Smooth muscle cell (in vitro differentiated cells): ENCODE data around the gene SLC7A5. TPM values are rescaled to one million over a fixed set of nuclear protein-coding genes. Genes with fewer than 3 reads are reported as not detected.

Source experiments
- DNase-seq: peaks from one replicate; lab custom pipeline; 2025; ENCODE audit not compliant: unreplicated experiment; lab: John Stamatoyannopoulos, UW
- H2AFZ ChIP-seq: fragments of 200-600 bp; sonication (generic); 2 replicates; pipeline ENCODE4 v1.6.0; 2016; ENCODE audit warnings: antibody characterized with exemption, low read depth, mild to moderate bottlenecking
- H3F3A ChIP-seq: fragments of 200-600 bp; sonication (generic); 2 replicates; pipeline ENCODE4 v1.6.0; 2017; ENCODE audit warnings: antibody characterized with exemption, low read depth
- H3K27ac ChIP-seq: fragments of 200-600 bp; sonication (generic); 2 replicates; pipeline ENCODE4 v1.5.1; 2016; ENCODE audit warnings: low read depth, mild to moderate bottlenecking
- H3K27me3 ChIP-seq: fragments of 200-600 bp; sonication (generic); 2 replicates; pipeline ENCODE4 v1.6.1; 2016; ENCODE audit warnings: low read depth, mild to moderate bottlenecking
- H3K36me3 ChIP-seq: fragments of 200-600 bp; sonication (generic); 2 replicates; pipeline ENCODE4 v1.5.1; 2016; ENCODE audit warnings: low read depth
- H3K4me1 ChIP-seq: fragments of 200-600 bp; sonication (generic); 2 replicates; pipeline ENCODE4 v1.5.1; 2016; ENCODE audit warnings: low read depth
- H3K4me2 ChIP-seq: fragments of 200-600 bp; sonication (generic); 2 replicates; pipeline ENCODE4 v1.6.0; 2016; ENCODE audit warnings: mild to moderate bottlenecking
- H3K4me3 ChIP-seq: fragments of 200-600 bp; sonication (generic); 2 replicates; pipeline ENCODE4 v1.5.1; 2016; ENCODE audit warnings: mild to moderate bottlenecking
- H3K79me2 ChIP-seq: fragments of 200-600 bp; sonication (generic); 2 replicates; pipeline ENCODE4 v1.6.0; 2016; ENCODE audit warnings: low read depth, mild to moderate bottlenecking
- H3K9ac ChIP-seq: fragments of 200-600 bp; sonication (generic); 2 replicates; pipeline ENCODE4 v1.6.0; 2016; ENCODE audit warnings: low read depth
- H3K9me3 ChIP-seq: fragments of 200-600 bp; sonication (generic); replicated peaks from 2 replicates; pipeline ENCODE4 v1.5.1; 2016; ENCODE audit warnings: low read depth
- H4K20me1 ChIP-seq: fragments of 200-600 bp; sonication (generic); 2 replicates; pipeline ENCODE4 v1.6.0; 2016; ENCODE audit warnings: low read depth
- WGBS: methylation state at CpG from one replicate; pipeline ENCODE4 v1.1.7; 2016; ENCODE audit warnings: low lambda C conversion rate; 5-methylcytosine and 5-hydroxymethylcytosine counted together
- microRNA-seq: library from miRNA; unstranded; fragments of <30 nt; microRNA quantifications from one replicate; pipeline ENCODE4, GENCODE V29; 2016; ENCODE audit warnings: borderline number of aligned reads
- polyA plus RNA-seq: library from polyadenylated mRNA; unstranded; fragments of >200 nt; fragmentation: Nextera tagmentation; extraction: Ambion mirVana; gene quantifications from 2 replicates; pipeline ENCODE4 v1.2.1, GENCODE V29; 2016
- small RNA-seq: library from RNA; depleted of rRNA; stranded (forward); fragments of <200 nt; gene quantifications from one replicate; pipeline ENCODE3, GENCODE V24; 2014
- total RNA-seq: library from RNA; depleted of rRNA; stranded (reverse); fragments of >200 nt; gene quantifications from 2 replicates; pipeline ENCODE4 v1.2.3, GENCODE V29; 2014
- TF ChIP-seq, protein P1 (sequence below): fragments of 200-600 bp; sonication (generic); IDR thresholded peaks from 2 replicates; pipeline ENCODE4 v1.5.1; 2017; ENCODE audit warnings: borderline replicate concordance, mild to moderate bottlenecking, antibody characterized with exemption; ENCODE audit not compliant: insufficient read depth, poor library complexity, severe bottlenecking

SLC7A5 gene
- total and polyA plus RNA-seq, 2 experiments from 2014 or later: 51.3 to 58.8 TPM

- H3K79me2 ChIP-seq: no peaks in the 10 kb centered on the region
- H3F3A ChIP-seq: peaks cover 14% of the 10 kb centered on the region
- H3K36me3 ChIP-seq: no peaks in the 10 kb centered on the region
- H3K9ac ChIP-seq: no peak overlapping the region
- no peak overlapping the region for H3K4me3 ChIP-seq
- no peaks in the 10 kb centered on the region for H3K4me1 ChIP-seq
- no peaks in the 10 kb centered on the region for H3K9me3 ChIP-seq
- peak overlapping the region; percentile 13 for H2AFZ ChIP-seq
- no peaks in the 10 kb centered on the region for H3K27me3 ChIP-seq
- 29% methylated on average over 10 of the region's 10 CpGs for WGBS
- H4K20me1 ChIP-seq: no peaks in the 10 kb centered on the region
- no peak overlapping the region for H3K4me2 ChIP-seq
- no peak for DNase-seq
- no peak overlapping the region for H3K27ac ChIP-seq
- TF ChIP-seq, protein P1, sequence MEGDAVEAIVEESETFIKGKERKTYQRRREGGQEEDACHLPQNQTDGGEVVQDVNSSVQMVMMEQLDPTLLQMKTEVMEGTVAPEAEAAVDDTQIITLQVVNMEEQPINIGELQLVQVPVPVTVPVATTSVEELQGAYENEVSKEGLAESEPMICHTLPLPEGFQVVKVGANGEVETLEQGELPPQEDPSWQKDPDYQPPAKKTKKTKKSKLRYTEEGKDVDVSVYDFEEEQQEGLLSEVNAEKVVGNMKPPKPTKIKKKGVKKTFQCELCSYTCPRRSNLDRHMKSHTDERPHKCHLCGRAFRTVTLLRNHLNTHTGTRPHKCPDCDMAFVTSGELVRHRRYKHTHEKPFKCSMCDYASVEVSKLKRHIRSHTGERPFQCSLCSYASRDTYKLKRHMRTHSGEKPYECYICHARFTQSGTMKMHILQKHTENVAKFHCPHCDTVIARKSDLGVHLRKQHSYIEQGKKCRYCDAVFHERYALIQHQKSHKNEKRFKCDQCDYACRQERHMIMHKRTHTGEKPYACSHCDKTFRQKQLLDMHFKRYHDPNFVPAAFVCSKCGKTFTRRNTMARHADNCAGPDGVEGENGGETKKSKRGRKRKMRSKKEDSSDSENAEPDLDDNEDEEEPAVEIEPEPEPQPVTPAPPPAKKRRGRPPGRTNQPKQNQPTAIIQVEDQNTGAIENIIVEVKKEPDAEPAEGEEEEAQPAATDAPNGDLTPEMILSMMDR: no peak
These were observed 84.5 kb downstream of the SLC7A5 start for GRCh38 chr16:87784812-87785211.

- Histone ChIP-seq H3K9me3 (no peaks in the 10 kb centered on the region), H2AFZ (no peak overlapping the region), H3K4me3 (no peak overlapping the region), H3F3A (peaks cover 14% of the 10 kb centered on the region), H3K36me3 (no peaks in the 10 kb centered on the region), H3K4me2 (no peak overlapping the region), H3K27me3 (no peaks in the 10 kb centered on the region), H4K20me1 (no peaks in the 10 kb centered on the region), H3K27ac (no peak overlapping the region), H3K4me1 (peaks cover 5% of the 10 kb centered on the region), H3K9ac (no peak overlapping the region), H3K79me2 (no peaks in the 10 kb centered on the region)
- WGBS: 88% methylated on average over 4 of the region's 4 CpGs
- DNase-seq: no peak
- TF ChIP-seq, protein P1: no peak
These were observed 87.3 kb downstream of the SLC7A5 start for GRCh38 chr16:87782033-87782432.

DNA sequence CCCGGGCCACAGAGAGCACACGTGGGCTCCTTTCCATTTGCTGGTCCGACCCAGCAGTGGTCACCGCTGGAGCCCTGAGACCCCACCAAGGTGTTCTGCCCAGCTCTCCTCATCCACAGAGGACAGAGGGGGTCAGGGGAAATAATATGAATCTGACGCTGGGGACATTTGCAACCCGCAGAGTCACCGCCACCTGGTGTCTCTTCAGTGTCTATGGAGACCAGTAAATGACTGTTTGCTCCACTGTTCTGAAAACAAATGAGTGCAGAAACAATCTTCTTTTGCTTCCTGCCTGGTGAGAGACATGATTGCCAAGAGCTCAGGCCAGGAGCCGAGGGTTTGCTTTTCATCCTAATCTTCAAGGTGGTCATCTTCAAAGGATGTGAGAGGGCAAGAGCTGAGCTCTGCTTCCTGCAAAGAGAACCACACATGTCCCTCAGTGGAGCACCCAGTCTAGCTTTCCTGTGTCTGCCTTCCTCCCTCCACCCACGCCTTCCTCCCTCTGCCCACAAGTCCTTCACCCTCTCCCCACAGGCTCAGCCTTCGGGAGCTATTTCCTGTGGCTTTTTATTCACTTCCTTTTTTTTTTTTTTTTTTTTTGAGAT lies 88.8 kb downstream of the SLC7A5 start:
- H3K36me3 ChIP-seq: no peaks in the 10 kb centered on the region
- H3K79me2 ChIP-seq: no peaks in the 10 kb centered on the region
- TF ChIP-seq, protein P1: no peak
- H3K9ac ChIP-seq: peak overlapping the region; percentile 35
- H3K9me3 ChIP-seq: no peaks in the 10 kb centered on the region
- H3K4me3 ChIP-seq: no peak overlapping the region
- no peaks in the 10 kb centered on the region for H3K27me3 ChIP-seq
- H3K4me1 ChIP-seq: peaks cover 5% of the 10 kb centered on the region
- WGBS: 74% methylated on average over 10 of the region's 10 CpGs
- H3F3A ChIP-seq: peaks cover 14% of the 10 kb centered on the region
- peak overlapping the region; percentile 36 for H3K4me2 ChIP-seq
- H3K27ac ChIP-seq: peak overlapping the region; percentile 73
- H2AFZ ChIP-seq: no peak overlapping the region
- no peaks in the 10 kb centered on the region for H4K20me1 ChIP-seq
- DNase-seq: no peak

Small RNAs within 50 kb of the gene (microRNA-seq; reads per million reads assigned to microRNA genes)
- not detected for gene MIR6775

Small RNAs within 50 kb of the gene (small RNA-seq; reads per million reads assigned to genes)
- gene MIR6775: 0.18 reads per million

Other genes with a start within 250 kb of the SLC7A5 start
- 6.4 and 6.7 TPM in 2 replicates for gene KLHDC4, start 103.5 kb downstream of the SLC7A5 start, total RNA-seq
- gene KLHDC4, start 103.5 kb downstream of the SLC7A5 start, polyA plus RNA-seq: 6.0 and 10.1 TPM in 2 replicates
- not detected in 2 replicates for gene CA5A, start 67.0 kb upstream of the SLC7A5 start, total RNA-seq
- not detected in 2 replicates for gene CA5A, start 67.0 kb upstream of the SLC7A5 start, polyA plus RNA-seq
- 19.5 and 19.9 TPM in 2 replicates for gene BANP, start 81.9 kb upstream of the SLC7A5 start, total RNA-seq
- gene BANP, start 81.9 kb upstream of the SLC7A5 start, polyA plus RNA-seq: 11.5 and 19.5 TPM in 2 replicates